Natural killer cell treated with Interleukin-12 subunit alpha and Interleukin-12 subunit beta and Interleukin-15 and Interleukin-18, amount 100 ng/mL, for 72 hours (primary cell): Measurements from ENCODE around the gene NKX2-3. TPM values are rescaled to one million over a fixed set of nuclear protein-coding genes. Genes with fewer than 3 reads are reported as not detected.

Source experiments
- ATAC-seq, 2 donors: fragments of 150-1000 bp; cut with Tn5 transposase in 1 of 2; sonication (Bioruptor Pico), chemical (Tn5 transposase) in 1 of 2; 2 replicates each; pipeline ENCODE4 v1.10.0; 2021
- DNase-seq: peaks from one replicate; pipeline ENCODE4 v3.0.0; 2022; ENCODE audit warnings: low spot score
- H3K27ac Mint-ChIP-seq, 2 donors: 1 replicate in 1 of 2; 2 replicates in 1 of 2; pipeline ENCODE4 v1.8.0; 2022; ENCODE audit warnings: mixed read lengths in 2 of 2, mild to moderate bottlenecking in 1 of 2, moderate library complexity in 1 of 2
- H3K27me3 Mint-ChIP-seq, 2 donors: 1 replicate in 1 of 2; 2 replicates in 1 of 2; pipeline ENCODE4 v1.8.0; 2022; ENCODE audit warnings: mixed read lengths in 2 of 2
- H3K36me3 Mint-ChIP-seq: one replicate; pipeline ENCODE4 v1.8.0; 2022; ENCODE audit warnings: mixed read lengths
- H3K4me1 Mint-ChIP-seq, 2 donors: 1 replicate in 1 of 2; 2 replicates in 1 of 2; pipeline ENCODE4 v1.8.0; 2022; ENCODE audit warnings: low read depth in 2 of 2, mixed read lengths in 2 of 2, mild to moderate bottlenecking in 1 of 2
- H3K4me3 Mint-ChIP-seq: one replicate; pipeline ENCODE4 v1.8.0; 2022; ENCODE audit warnings: mixed read lengths
- H3K9me3 Mint-ChIP-seq: 2 replicates; pipeline ENCODE4 v1.8.0; 2022; ENCODE audit warnings: mixed read lengths
- total RNA-seq, 2 donors: library from RNA; stranded (reverse); gene quantifications; one replicate each; pipeline ENCODE4 v1.2.3, GENCODE V29; 2022

The NKX2-3 gene
- total RNA-seq, 2 donors from 2014 or later, result not detected

GRCh38 chr10:99560277-99561126, 27.8 kb downstream of the NKX2-3 start:
- no peaks in the 10 kb centered on the region for H3K36me3 Mint-ChIP-seq
- H3K9me3 Mint-ChIP-seq, result no peaks in the 10 kb centered on the region
- no peak for ATAC-seq
- no peak overlapping the region for H3K27ac Mint-ChIP-seq
- peak; percentile 70 for DNase-seq
- H3K4me1 Mint-ChIP-seq, result peaks cover 0 to 9% of the 10 kb centered on the region in 2 donors
- no peak overlapping the region for H3K4me3 Mint-ChIP-seq
- H3K27me3 Mint-ChIP-seq, result peaks cover 13 to 35% of the 10 kb centered on the region in 2 donors

- no peaks in the 10 kb centered on the region for H3K9me3 Mint-ChIP-seq
- H3K4me1 Mint-ChIP-seq, result no peaks in the 10 kb centered on the region
- no peak overlapping the region for H3K27ac Mint-ChIP-seq
- ATAC-seq (no peak), DNase-seq (no peak)
- H3K36me3 Mint-ChIP-seq, result no peaks in the 10 kb centered on the region
- H3K4me3 Mint-ChIP-seq, result no peak overlapping the region
- H3K27me3 Mint-ChIP-seq, result peaks cover 17 to 47% of the 10 kb centered on the region in 2 donors
Observed at GRCh38 chr10:99562631-99563030, 29.9 kb downstream of the NKX2-3 start.

DNA sequence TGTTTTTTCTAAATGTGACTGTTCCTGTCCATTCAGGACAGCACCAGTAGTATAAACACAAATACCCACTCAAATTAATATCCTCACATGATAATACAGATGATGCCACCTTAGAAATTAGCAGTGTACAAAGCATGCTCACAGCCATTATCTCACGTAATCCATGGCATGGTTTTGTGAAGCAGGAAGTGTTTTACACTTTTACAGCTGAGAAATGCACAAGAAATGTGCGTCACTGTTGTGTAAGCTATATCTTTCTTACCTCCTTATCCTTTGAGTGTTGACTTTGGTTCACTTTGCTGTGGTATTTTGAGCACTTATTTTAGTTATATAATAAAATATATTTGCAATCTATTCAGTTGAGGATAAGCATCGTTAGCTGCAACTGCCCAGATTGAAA, 31.6 kb downstream of the NKX2-3 start:
- H3K36me3 Mint-ChIP-seq, result no peaks in the 10 kb centered on the region
- no peaks in the 10 kb centered on the region for H3K9me3 Mint-ChIP-seq
- no peak overlapping the region for H3K27ac Mint-ChIP-seq
- H3K4me3 Mint-ChIP-seq, result no peak overlapping the region
- ATAC-seq (no peak), DNase-seq (no peak)
- H3K27me3 Mint-ChIP-seq, result peaks cover 15 to 45% of the 10 kb centered on the region in 2 donors
- no peaks in the 10 kb centered on the region for H3K4me1 Mint-ChIP-seq

DNA sequence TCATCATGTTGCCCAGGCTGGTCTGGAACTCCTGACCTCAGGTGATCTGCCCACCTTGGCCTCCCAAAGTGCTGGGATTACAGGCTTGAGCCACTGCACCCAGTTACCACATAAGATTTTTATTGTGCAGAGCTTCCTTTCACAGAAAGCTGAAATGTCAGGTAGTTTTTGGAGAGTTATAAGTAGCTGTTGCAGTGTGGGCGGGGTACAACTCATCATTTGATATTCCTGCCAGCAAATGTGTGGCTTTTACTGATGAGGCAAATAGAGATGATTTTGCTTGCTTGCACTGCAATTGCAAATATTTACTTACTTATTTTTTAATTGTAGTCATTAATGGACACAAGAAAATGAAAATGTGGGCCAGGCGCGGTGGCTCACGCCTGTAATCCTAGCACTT, 32.4 kb downstream of the NKX2-3 start:
- Mint-ChIP-seq H3K4me1 (no peaks in the 10 kb centered on the region), H3K9me3 (no peaks in the 10 kb centered on the region), H3K27ac (no peak overlapping the region), H3K36me3 (no peaks in the 10 kb centered on the region), H3K27me3 (peaks cover 15 to 42% of the 10 kb centered on the region in 2 donors), H3K4me3 (no peak overlapping the region)
- DNase-seq, result no peak
- no peak for ATAC-seq

GRCh38 chr10:99569253-99569939, 36.7 kb downstream of the NKX2-3 start:
- no peaks in the 10 kb centered on the region for H3K9me3 Mint-ChIP-seq
- H3K27me3 Mint-ChIP-seq, result peaks cover 10 to 32% of the 10 kb centered on the region in 2 donors
- ATAC-seq (no peak), DNase-seq (no peak)
- H3K27ac Mint-ChIP-seq, result no peak overlapping the region
- H3K36me3 Mint-ChIP-seq, result no peaks in the 10 kb centered on the region
- H3K4me3 Mint-ChIP-seq, result no peak overlapping the region
- no peaks in the 10 kb centered on the region for H3K4me1 Mint-ChIP-seq

DNA sequence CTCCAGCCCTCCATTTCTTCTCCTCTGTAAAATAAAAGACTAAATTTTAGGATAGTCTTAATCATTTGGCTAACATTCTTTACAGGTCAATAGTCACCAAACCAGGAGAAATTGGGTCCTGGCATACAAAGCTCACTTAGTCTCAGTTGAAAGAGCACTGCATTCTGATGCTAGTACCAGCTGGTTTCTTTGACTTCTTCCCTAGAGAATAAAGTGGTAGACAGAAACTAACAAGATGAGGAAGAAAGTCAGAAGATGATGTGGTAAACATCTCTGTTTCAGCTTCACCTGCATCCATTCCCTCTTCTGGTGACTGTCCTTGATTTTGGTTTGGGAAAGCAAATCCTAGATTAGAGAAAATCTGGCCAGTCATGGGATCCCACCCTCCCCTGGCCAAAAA, 37.2 kb downstream of the NKX2-3 start:
- Mint-ChIP-seq H3K4me3 (no peak overlapping the region), H3K27me3 (peaks cover 10 to 32% of the 10 kb centered on the region in 2 donors), H3K9me3 (no peaks in the 10 kb centered on the region), H3K4me1 (no peaks in the 10 kb centered on the region), H3K27ac (no peak overlapping the region), H3K36me3 (no peaks in the 10 kb centered on the region)
- ATAC-seq, result no peak
- no peak for DNase-seq

GRCh38 chr10:99571816-99572215, 39.1 kb downstream of the NKX2-3 start:
- H3K27ac Mint-ChIP-seq, result no peak overlapping the region
- ATAC-seq, result no peak
- no peaks in the 10 kb centered on the region for H3K36me3 Mint-ChIP-seq
- DNase-seq, result no peak
- H3K4me3 Mint-ChIP-seq, result no peak overlapping the region
- H3K27me3 Mint-ChIP-seq, result peaks cover 7 to 22% of the 10 kb centered on the region in 2 donors
- no peaks in the 10 kb centered on the region for H3K4me1 Mint-ChIP-seq
- H3K9me3 Mint-ChIP-seq, result no peaks in the 10 kb centered on the region

GRCh38 chr10:99573790-99574189, 41.0 kb downstream of the NKX2-3 start:
- peaks cover 12 to 18% of the 10 kb centered on the region in 2 donors for H3K27me3 Mint-ChIP-seq
- H3K36me3 Mint-ChIP-seq, result no peaks in the 10 kb centered on the region
- H3K9me3 Mint-ChIP-seq, result no peaks in the 10 kb centered on the region
- DNase-seq, result no peak
- no peaks in the 10 kb centered on the region for H3K4me1 Mint-ChIP-seq
- ATAC-seq, result no peak
- no peak overlapping the region for H3K27ac Mint-ChIP-seq
- no peak overlapping the region for H3K4me3 Mint-ChIP-seq

GRCh38 chr10:99579971-99580370, 47.2 kb downstream of the NKX2-3 start:
- DNase-seq, result no peak
- Mint-ChIP-seq H3K27ac (no peak overlapping the region), H3K4me1 (no peaks in the 10 kb centered on the region), H3K9me3 (no peaks in the 10 kb centered on the region), H3K36me3 (no peaks in the 10 kb centered on the region), H3K4me3 (no peak overlapping the region), H3K27me3 (peaks cover 9 to 12% of the 10 kb centered on the region in 2 donors)
- ATAC-seq, result no peak

DNA sequence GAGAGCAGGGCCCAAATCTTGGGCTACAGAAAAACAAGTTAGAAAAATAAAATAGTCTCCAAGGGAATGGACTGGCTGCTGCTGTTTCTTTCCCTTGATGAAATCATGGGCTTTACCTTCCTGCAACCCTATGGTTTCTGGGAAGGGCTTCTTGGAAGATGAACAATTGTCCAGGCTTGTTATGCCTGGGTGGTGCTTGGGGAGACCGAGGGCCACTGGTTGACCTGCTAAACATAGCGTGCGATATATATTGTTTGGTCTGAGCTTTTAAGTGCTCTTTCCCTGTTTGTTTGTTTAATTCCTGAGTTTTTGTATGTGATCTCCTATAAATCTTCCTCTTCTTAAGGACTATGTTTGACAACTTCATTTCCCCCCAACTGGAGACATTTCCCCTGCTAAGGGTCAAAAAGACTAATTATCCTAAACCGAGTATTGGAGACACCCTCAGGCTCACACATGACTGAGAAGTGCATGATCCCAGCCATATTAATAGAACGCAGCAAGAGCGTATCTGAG, 49.6 kb downstream of the NKX2-3 start:
- DNase-seq (no peak), ATAC-seq (no peak)
- H3K9me3 Mint-ChIP-seq, result no peaks in the 10 kb centered on the region
- no peak overlapping the region for H3K4me3 Mint-ChIP-seq
- H3K27me3 Mint-ChIP-seq, result peaks cover 12 to 21% of the 10 kb centered on the region in 2 donors
- no peaks in the 10 kb centered on the region for H3K36me3 Mint-ChIP-seq
- H3K27ac Mint-ChIP-seq, result no peak overlapping the region
- H3K4me1 Mint-ChIP-seq, result no peaks in the 10 kb centered on the region

DNA sequence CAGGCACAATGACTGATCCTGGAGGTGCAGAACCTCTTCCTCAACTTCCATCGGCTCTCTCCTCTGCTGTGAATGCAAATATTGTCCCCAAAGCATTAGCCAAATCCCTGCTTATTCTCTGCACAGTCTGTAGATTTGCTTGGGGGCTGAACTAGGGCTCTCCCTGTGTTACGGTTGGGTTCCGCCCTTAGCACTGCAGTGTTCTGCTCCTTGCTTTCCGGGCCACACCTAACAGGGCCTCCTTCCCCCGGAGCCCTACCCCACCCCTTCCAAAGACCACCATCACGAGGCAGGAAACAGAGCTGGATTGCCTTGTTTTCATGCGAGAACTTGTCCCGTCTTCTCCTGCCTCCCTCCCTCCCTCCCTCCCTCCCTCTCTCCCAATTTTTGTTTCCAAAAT, 50.9 kb downstream of the NKX2-3 start:
- Mint-ChIP-seq H3K27me3 (peaks cover 11 to 33% of the 10 kb centered on the region in 2 donors), H3K36me3 (no peaks in the 10 kb centered on the region), H3K4me3 (no peak overlapping the region), H3K27ac (no peak overlapping the region), H3K9me3 (no peaks in the 10 kb centered on the region), H3K4me1 (no peaks in the 10 kb centered on the region)
- DNase-seq, result no peak
- ATAC-seq, result no peak

Other genes starting within 250 kb of the NKX2-3 start
- gene CNNM1, start 203.6 kb upstream of the NKX2-3 start, total RNA-seq, result not detected
- gene GOT1, start 102.3 kb upstream of the NKX2-3 start, total RNA-seq, result 10 to 100 TPM; 42.5 to 44.4 TPM
- 10 to 100 TPM; 43.4 to 58.7 TPM for gene SLC25A28, start 87.5 kb downstream of the NKX2-3 start, total RNA-seq
- gene ENTPD7, start 126.6 kb downstream of the NKX2-3 start, total RNA-seq, result 10 to 100 TPM in 1 of 2 donors, 1 to 10 TPM in 1; 9.0 to 10.9 TPM
- gene COX15, start 199.2 kb downstream of the NKX2-3 start, total RNA-seq, result 10 to 100 TPM; 26.1 to 31.9 TPM
- 10 to 100 TPM; 25.0 to 29.5 TPM for gene CUTC, start 199.3 kb downstream of the NKX2-3 start, total RNA-seq
- 1 to 10 TPM; 1.5 to 3.4 TPM for gene ABCC2, start 249.7 kb downstream of the NKX2-3 start, total RNA-seq